H1 (cell line): ENCODE results near the gene ASH1L. TPM values are rescaled to one million over a fixed set of nuclear protein-coding genes. Genes with fewer than 3 reads are reported as not detected.

Experiments used
- CTCF ChIA-PET: fragments of 300-600 bp; sonication (Branson Sonifier 250); formaldehyde crosslinking; loops from one replicate; lab custom pipeline; 2021; ENCODE audit not compliant: partially characterized antibody; lab: Charles Lee
- POLR2A ChIA-PET: fragments of 300-600 bp; sonication (Branson Sonifier 250); formaldehyde crosslinking; loops from one replicate; lab custom pipeline; 2021; ENCODE audit warnings: inconsistent platforms; ENCODE audit not compliant: partially characterized antibody; lab: Charles Lee
- DNase-seq, 2 experiments: peaks; one replicate each; pipeline versions ENCODE4 v3.0.0 to v3.0.0-alpha.2; 2010 to 2022; ENCODE audit warnings: low spot score in 2 of 2, low read depth in 1 of 2, mixed read lengths in 1 of 2
- FAIRE-seq: peaks from 2 replicates; lab custom pipeline; 2011; peaks lifted over from hg19 to GRCh38; lab: Jason Lieb, UNC
- H2AFZ ChIP-seq: 2 replicates; pipeline ENCODE4 v1.8.1; 2012; ENCODE audit warnings: low read length, inconsistent platforms
- H2AK5ac ChIP-seq: 2 replicates; pipeline ENCODE4 v1.6.1; 2013; ENCODE audit warnings: low read depth, low read length
- H2BK120ac ChIP-seq: replicated peaks from 2 replicates; pipeline ENCODE3; 2013; ENCODE audit warnings: low read depth, low read length, inconsistent platforms
- H2BK12ac ChIP-seq: 2 replicates; pipeline ENCODE4 v1.6.1; 2013; ENCODE audit warnings: low read depth, low read length
- H2BK15ac ChIP-seq: 2 replicates; pipeline ENCODE4 v1.6.1; 2013; ENCODE audit warnings: low read length
- H2BK20ac ChIP-seq: 2 replicates; pipeline ENCODE4 v1.6.1; 2013; ENCODE audit warnings: low read length
- H2BK5ac ChIP-seq: 2 replicates; pipeline ENCODE4 v1.6.1; 2013; ENCODE audit warnings: low read depth, low read length
- H3K14ac ChIP-seq: 2 replicates; pipeline ENCODE4 v1.6.1; 2013; ENCODE audit warnings: inconsistent platforms; ENCODE audit not compliant: insufficient read length
- H3K18ac ChIP-seq: 2 replicates; pipeline ENCODE4 v1.6.1; 2013; ENCODE audit warnings: low read length; ENCODE audit errors: extremely low read depth
- H3K23ac ChIP-seq: 2 replicates; pipeline ENCODE4 v1.6.1; 2013; ENCODE audit warnings: inconsistent platforms; ENCODE audit not compliant: insufficient read length
- H3K23me2 ChIP-seq: 2 replicates; pipeline ENCODE4 v1.6.1; 2013; ENCODE audit warnings: low read depth, low read length
- H3K27ac ChIP-seq: 2 replicates; pipeline ENCODE4 v1.6.1; 2011; ENCODE audit warnings: low read depth, low read length, inconsistent platforms
- H3K27me3 ChIP-seq, 4 experiments: replicated peaks in 1 of 4; 1 replicate in 1 of 4; 2 replicates in 3 of 4; pipeline versions ENCODE4 v1.6.1 to v1.8.1; 2011 to 2013; ENCODE audit warnings: low read length in 3 of 4, mild to moderate bottlenecking in 3 of 4, inconsistent platforms in 2 of 4, mixed read lengths in 2 of 4, moderate library complexity in 1 of 4; ENCODE audit not compliant: control insufficient read depth in 3 of 4, insufficient read depth in 3 of 4; ENCODE audit errors: extremely low read depth in 1 of 4
- H3K36me3 ChIP-seq, 4 experiments: 2 replicates each; pipeline versions ENCODE4 v1.6.1 to v1.8.1; 2011 to 2013; ENCODE audit warnings: mild to moderate bottlenecking in 4 of 4, low read length in 3 of 4, moderate library complexity in 2 of 4, control low read depth in 1 of 4, inconsistent platforms in 1 of 4; ENCODE audit not compliant: insufficient read depth in 4 of 4, control insufficient read depth in 2 of 4
- H3K4ac ChIP-seq: replicated peaks from 2 replicates; pipeline ENCODE3; 2013; ENCODE audit warnings: low read length, low read depth, mixed read lengths, inconsistent platforms; ENCODE audit not compliant: insufficient read length
- H3K4me1 ChIP-seq, 4 experiments: replicated peaks in 1 of 4; 1 replicate in 1 of 4; 2 replicates in 3 of 4; pipeline versions ENCODE4 v1.6.1 to v1.8.1; 2011 to 2013; ENCODE audit warnings: low read length in 3 of 4, inconsistent platforms in 2 of 4, mixed read lengths in 1 of 4; ENCODE audit not compliant: insufficient read depth in 4 of 4, control insufficient read depth in 3 of 4
- H3K4me2 ChIP-seq, 2 experiments: 2 replicates each; pipeline versions ENCODE4 v1.6.1 to v1.8.1; 2011 to 2013; ENCODE audit warnings: low read depth in 2 of 2, low read length in 2 of 2, control low read depth in 1 of 2, inconsistent platforms in 1 of 2, mild to moderate bottlenecking in 1 of 2; ENCODE audit not compliant: insufficient read depth in 1 of 2
- H3K4me3 ChIP-seq, 4 experiments: fragments of 200-600, 300-600 bp in 1 of 4; sonication (generic), shearing (Covaris generic), sonication (Bioruptor Twin) in 1 of 4; 2 replicates each; pipeline versions ENCODE4 v1.5.1 to v1.8.1; 2011 to 2016; ENCODE audit warnings: low read length in 4 of 4, low read depth in 3 of 4, control low read depth in 2 of 4, inconsistent platforms in 2 of 4, mild to moderate bottlenecking in 2 of 4, mixed read lengths in 1 of 4, moderate library complexity in 1 of 4; ENCODE audit not compliant: insufficient read depth in 2 of 4; ENCODE audit errors: extremely low read depth in 1 of 4
- H3K56ac ChIP-seq: replicated peaks from 2 replicates; pipeline ENCODE3; 2013; ENCODE audit warnings: low read depth, mild to moderate bottlenecking, mixed read lengths, low read length, inconsistent platforms; ENCODE audit not compliant: insufficient read length
- H3K79me1 ChIP-seq: 2 replicates; pipeline ENCODE4 v1.6.1; 2013; ENCODE audit warnings: low read depth, low read length, control low read depth
- H3K79me2 ChIP-seq, 2 experiments: 2 replicates each; pipeline versions ENCODE4 v1.6.1 to v1.8.1; 2012 to 2013; ENCODE audit warnings: low read length in 2 of 2, mild to moderate bottlenecking in 2 of 2, inconsistent platforms in 1 of 2; ENCODE audit not compliant: insufficient read depth in 2 of 2, control insufficient read depth in 1 of 2
- H3K9ac ChIP-seq, 4 experiments: replicated peaks in 1 of 4; 1 replicate in 1 of 4; 2 replicates in 3 of 4; pipeline versions ENCODE4 v1.6.1 to v1.8.1; 2011 to 2013; ENCODE audit warnings: low read depth in 3 of 4, low read length in 3 of 4, control low read depth in 2 of 4, mild to moderate bottlenecking in 2 of 4, moderate library complexity in 2 of 4, inconsistent platforms in 1 of 4; ENCODE audit errors: extremely low read depth in 1 of 4
- H3K9me3 ChIP-seq, 2 experiments: 2 replicates each; pipeline versions ENCODE4 v1.6.1 to v1.8.1; 2012 to 2013; ENCODE audit warnings: mild to moderate bottlenecking in 2 of 2, moderate library complexity in 2 of 2, control low read depth in 1 of 2, inconsistent platforms in 1 of 2, low read depth in 1 of 2, low read length in 1 of 2, mixed read lengths in 1 of 2; ENCODE audit not compliant: insufficient read depth in 2 of 2
- H4K20me1 ChIP-seq, 2 experiments: replicated peaks in 1 of 2; 2 replicates each; pipeline versions ENCODE3 to v1.8.1; 2011 to 2013; ENCODE audit warnings: inconsistent platforms in 2 of 2, low read length in 2 of 2, mild to moderate bottlenecking in 1 of 2; ENCODE audit not compliant: insufficient read depth in 2 of 2, control insufficient read depth in 1 of 2
- H4K5ac ChIP-seq: 2 replicates; pipeline ENCODE4 v1.6.1; 2013; ENCODE audit warnings: low read length, low read depth, mixed read lengths, inconsistent platforms; ENCODE audit not compliant: insufficient read length
- H4K8ac ChIP-seq: 2 replicates; pipeline ENCODE4 v1.8.0; 2013; ENCODE audit warnings: mild to moderate bottlenecking, moderate library complexity, low read length, inconsistent platforms; ENCODE audit not compliant: insufficient read depth; ENCODE audit errors: extremely low read depth
- H4K91ac ChIP-seq: replicated peaks from 2 replicates; pipeline ENCODE3; 2013; ENCODE audit warnings: low read length, mixed read lengths, inconsistent platforms; ENCODE audit not compliant: insufficient read length
- BRCA1 ChIP-seq: IDR thresholded peaks from 2 replicates; pipeline ENCODE4 v1.6.1; 2012; ENCODE audit warnings: low read depth, low read length, improper control_type of control experiment
- EZH2 ChIP-seq: fragments of 200-600 bp; sonication (generic); IDR thresholded peaks from 2 replicates; pipeline ENCODE4 v1.7.1; 2012; ENCODE audit warnings: low read depth, mild to moderate bottlenecking, moderate library complexity, low read length, inconsistent platforms; ENCODE audit not compliant: severe bottlenecking
- FOSL1 ChIP-seq: IDR thresholded peaks from 2 replicates; pipeline ENCODE4 v1.6.1; 2011; ENCODE audit warnings: mild to moderate bottlenecking, low read depth, low read length, moderate library complexity; ENCODE audit not compliant: insufficient read depth
- HDAC6 ChIP-seq: IDR thresholded peaks from one replicate; pipeline ENCODE4 v1.7.1; 2012; ENCODE audit warnings: low read depth, mild to moderate bottlenecking, inconsistent platforms, low read length, moderate library complexity
- KDM1A ChIP-seq: fragments of 200-600, 300-600 bp; sonication (generic); IDR thresholded peaks from 2 replicates; pipeline ENCODE4 v1.7.1; 2016; ENCODE audit warnings: mild to moderate bottlenecking, low read length, borderline replicate concordance
- RFX5 ChIP-seq: IDR thresholded peaks from 2 replicates; pipeline ENCODE4 v1.6.1; 2011; ENCODE audit warnings: low read depth, low read length, improper control_type of control experiment, borderline replicate concordance
- SAP30 ChIP-seq: fragments of 300-600 bp; sonication (generic); IDR thresholded peaks from 2 replicates; pipeline ENCODE4 v1.7.1; 2012; ENCODE audit warnings: low read length, moderate library complexity, mild to moderate bottlenecking, inconsistent platforms; ENCODE audit not compliant: insufficient read depth, insufficient replicate concordance
- WGBS, 2 experiments: shearing (Covaris generic) in 1 of 2; methylation state at CpG; one replicate each; pipeline versions ENCODE4 v1.1.6 to v1.1.7; 2013 to 2015; ENCODE audit warnings: low lambda C conversion rate in 2 of 2, mixed read lengths in 2 of 2, inconsistent platforms in 1 of 2, low coverage in 1 of 2, missing lambda C conversion rate in 1 of 2; ENCODE audit not compliant: insufficient replicate concordance in 2 of 2, insufficient coverage in 1 of 2, insufficient read length in 1 of 2; ENCODE audit errors: extremely low coverage in 1 of 2, missing lambda C conversion rate in 1 of 2; 5-methylcytosine and 5-hydroxymethylcytosine counted together
- polyA plus RNA-seq, 7 experiments: library from polyadenylated mRNA; depleted of rRNA in 3 of 7; stranded (reverse) in 5 of 7; unstranded in 2 of 7; fragments of >200 nt in 5 of 7; fragments of 200-250 nt in 2 of 7; gene quantifications; 1 replicate in 5 of 7; 2 replicates in 1 of 7; 4 replicates in 1 of 7; pipeline versions ENCODE4 v1.2.1 to v1.2.3, GENCODE V29; 2011 to 2013; ENCODE audit warnings: missing spikeins in 2 of 7, mixed read lengths in 2 of 7
- total RNA-seq: library from RNA; stranded (reverse); fragmentation: NEBNext Ultra II Directional; extraction: Animal tissue kit (Norgen Biotek cat#: 25700); gene quantifications from 2 replicates; pipeline ENCODE4 v1.2.1, GENCODE V29; 2021
- TF ChIP-seq, protein P1 (sequence below): IDR thresholded peaks from 2 replicates; pipeline ENCODE4 v1.6.1; 2011; ENCODE audit warnings: low read length, improper control_type of control experiment
- TF ChIP-seq, protein P2 (sequence below), 3 experiments: IDR thresholded peaks; 1 replicate in 2 of 3; 2 replicates in 1 of 3; pipeline versions ENCODE4 v1.5.1 to v1.6.1; 2011; ENCODE audit warnings: low read length in 3 of 3, mild to moderate bottlenecking in 3 of 3, inconsistent platforms in 2 of 3, low read depth in 1 of 3, moderate library complexity in 1 of 3; ENCODE audit not compliant: insufficient read depth in 1 of 3; ENCODE audit errors: control extremely low read depth in 1 of 3

ASH1L gene
- total and polyA plus RNA-seq, 2 of the 8 experiments (the other 6 are each of a cell fraction or from before 2014, with no cell fraction given), result 7.5 to 27.6 TPM

DNA sequence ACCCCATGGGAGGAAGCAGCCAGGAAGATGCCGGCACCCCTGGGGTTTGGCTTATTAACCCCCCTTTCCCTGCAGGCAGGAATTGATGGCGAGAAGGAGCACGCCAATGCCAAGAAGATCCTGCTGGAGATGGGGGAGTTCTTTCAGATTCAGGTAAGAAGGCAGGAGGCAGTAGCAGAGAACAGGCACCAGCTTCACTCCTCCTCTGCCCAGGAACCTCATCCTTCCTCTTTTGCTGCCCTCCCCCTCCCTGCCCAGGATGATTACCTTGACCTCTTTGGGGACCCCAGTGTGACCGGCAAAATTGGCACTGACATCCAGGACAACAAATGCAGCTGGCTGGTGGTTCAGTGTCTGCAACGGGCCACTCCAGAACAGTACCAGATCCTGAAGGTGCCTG is 243.1 kb downstream of the ASH1L start:
- Histone ChIP-seq H3K56ac (no peak overlapping the region), H3K23me2 (peaks cover 16% of the 10 kb centered on the region; the same call in 1 of the 2 replicates), H2BK20ac (no peak overlapping the region), H2BK12ac (no peak overlapping the region), H2AK5ac (no peak overlapping the region), H3K23ac (no peak overlapping the region), H3K27ac (no peak overlapping the region), H4K91ac (no peak overlapping the region), H3K4ac (no peak overlapping the region), H2BK5ac (no peak overlapping the region), H4K8ac (no peak overlapping the region), H2BK120ac (no peak overlapping the region), H3K18ac (no peak overlapping the region), H3K27me3 (peaks cover 0 to 5% (median 3%) of the 10 kb centered on the region in 4 experiments; a peak in 4 of 7 replicates), H3K79me1 (no peaks in the 10 kb centered on the region), H3K4me3 (no peak overlapping the region), H2BK15ac (no peak overlapping the region), H3K79me2 (no peaks in the 10 kb centered on the region; a peak in 1 of 4 replicates), H3K4me1 (peaks cover 6 to 19% (median 12%) of the 10 kb centered on the region in 4 experiments; a peak in 6 of 7 replicates), H3K9ac (no peak overlapping the region), H3K14ac (no peak overlapping the region), H4K5ac (no peak overlapping the region), H3K36me3 (peaks cover 6 to 29% (median 22%) of the 10 kb centered on the region in 4 experiments; a peak in 7 of 8 replicates), H2AFZ (no peak overlapping the region), H3K4me2 (peak overlapping the region in 1 of 2 experiments; percentile 73; a peak in 1 of 4 replicates), H4K20me1 (peaks cover 13 to 21% of the 10 kb centered on the region in 2 experiments), H3K9me3 (no peaks in the 10 kb centered on the region)
- DNase-seq (no peak), FAIRE-seq (no peak)
- WGBS, 2 experiments, result 89% methylated on average over 5 of the region's 5 CpGs; no CpG with 5 or more reads in 1 of the 2 experiments
- POLR2A ChIA-PET, result interaction anchor here (0.9 to 4.6 kb wide), 7 partner anchors 12 to 69 kb away, joined by 3 to 21 read pairs (median 7); partner anchors contain the start of genes CLK2, FDPS and SCAMP3
- CTCF ChIA-PET, result interaction anchor here (0.5 to 15.0 kb wide), 5 partner anchors 40 to 403 kb away, joined by 3 to 227 read pairs (median 3); partner anchors contain the start of gene ENTREP3
- no peak for TF ChIP-seq HDAC6
- TF ChIP-seq, protein P1, sequence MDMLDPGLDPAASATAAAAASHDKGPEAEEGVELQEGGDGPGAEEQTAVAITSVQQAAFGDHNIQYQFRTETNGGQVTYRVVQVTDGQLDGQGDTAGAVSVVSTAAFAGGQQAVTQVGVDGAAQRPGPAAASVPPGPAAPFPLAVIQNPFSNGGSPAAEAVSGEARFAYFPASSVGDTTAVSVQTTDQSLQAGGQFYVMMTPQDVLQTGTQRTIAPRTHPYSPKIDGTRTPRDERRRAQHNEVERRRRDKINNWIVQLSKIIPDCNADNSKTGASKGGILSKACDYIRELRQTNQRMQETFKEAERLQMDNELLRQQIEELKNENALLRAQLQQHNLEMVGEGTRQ, result no peak
- no peak for TF ChIP-seq SAP30
- TF ChIP-seq EZH2, result no peak
- TF ChIP-seq, protein P2, sequence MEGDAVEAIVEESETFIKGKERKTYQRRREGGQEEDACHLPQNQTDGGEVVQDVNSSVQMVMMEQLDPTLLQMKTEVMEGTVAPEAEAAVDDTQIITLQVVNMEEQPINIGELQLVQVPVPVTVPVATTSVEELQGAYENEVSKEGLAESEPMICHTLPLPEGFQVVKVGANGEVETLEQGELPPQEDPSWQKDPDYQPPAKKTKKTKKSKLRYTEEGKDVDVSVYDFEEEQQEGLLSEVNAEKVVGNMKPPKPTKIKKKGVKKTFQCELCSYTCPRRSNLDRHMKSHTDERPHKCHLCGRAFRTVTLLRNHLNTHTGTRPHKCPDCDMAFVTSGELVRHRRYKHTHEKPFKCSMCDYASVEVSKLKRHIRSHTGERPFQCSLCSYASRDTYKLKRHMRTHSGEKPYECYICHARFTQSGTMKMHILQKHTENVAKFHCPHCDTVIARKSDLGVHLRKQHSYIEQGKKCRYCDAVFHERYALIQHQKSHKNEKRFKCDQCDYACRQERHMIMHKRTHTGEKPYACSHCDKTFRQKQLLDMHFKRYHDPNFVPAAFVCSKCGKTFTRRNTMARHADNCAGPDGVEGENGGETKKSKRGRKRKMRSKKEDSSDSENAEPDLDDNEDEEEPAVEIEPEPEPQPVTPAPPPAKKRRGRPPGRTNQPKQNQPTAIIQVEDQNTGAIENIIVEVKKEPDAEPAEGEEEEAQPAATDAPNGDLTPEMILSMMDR (IDR thresholded peaks at IDR 0.05; ENCODE audit: control extremely low read depth in 1 of 3, insufficient read depth in 1 of 3, low read depth in 1 of 3, low read length in 3 of 3), result no peak
- no peak for TF ChIP-seq FOSL1
- no peak for TF ChIP-seq BRCA1
- TF ChIP-seq RFX5, result no peak
- TF ChIP-seq KDM1A, result no peak
